ENCODE measurements around the gene AIP. TPM values are rescaled to one million over a fixed set of nuclear protein-coding genes. Genes with fewer than 3 reads are reported as not detected.

AIP gene
- polyA plus RNA-seq, 3 donors = 76.7 to 132 (median 99.3) TPM

GRCh38 chr11:67504005-67504949, 21.5 kb downstream of the AIP start:
- H2AFZ ChIP-seq (ENCODE audit: insufficient read depth, low read depth, low read length, poor library complexity, severe bottlenecking) = peak overlapping the region; percentile 37
- peaks cover 31% of the 10 kb centered on the region in 2 donors for H3K36me3 ChIP-seq (replicated peaks in 1 of 2; ENCODE audit: control insufficient read depth in 1 of 2, insufficient read depth in 2 of 2, low read length in 2 of 2)
- H3K9me3 ChIP-seq (replicated peaks in 1 of 2; ENCODE audit: control insufficient read depth in 1 of 2, insufficient read depth in 1 of 2, low read length in 2 of 2) = no peaks in the 10 kb centered on the region
- no peak for DNase-seq
- peak overlapping the region; percentile 92 to 94 for H3K4me3 Mint-ChIP-seq
- peak overlapping the region; percentile 71 for H3K9ac ChIP-seq (ENCODE audit: insufficient read depth, low read length, poor library complexity, severe bottlenecking)
- peaks cover 37 to 53% of the 10 kb centered on the region in 2 donors for H3K36me3 Mint-ChIP-seq
- H4K20me1 ChIP-seq (ENCODE audit: insufficient read depth, low read length) = peaks cover 67% of the 10 kb centered on the region
- no peaks in the 10 kb centered on the region for H3K27me3 ChIP-seq (ENCODE audit: control insufficient read depth in 2 of 2, insufficient read depth in 2 of 2, low read length in 2 of 2)
- peak overlapping the region; percentile 99 for H3K4me2 ChIP-seq (replicated peaks; ENCODE audit: extremely low read depth, low read length, poor library complexity, severe bottlenecking)
- peak overlapping the region; percentile 74 to 99 (median 98) for H3K4me3 ChIP-seq (replicated peaks in 1 of 3; ENCODE audit: low read depth in 2 of 3, low read length in 3 of 3)
- H3K27me3 Mint-ChIP-seq (ENCODE audit: low read depth in 3 of 3) = peaks cover 0 to 9% (median 0%) of the 10 kb centered on the region in 3 donors
- H3K27ac Mint-ChIP-seq = peak overlapping the region; percentile 77 to 96 (median 91)
- intact Hi-C loops (cut with micrococcal nuclease) = loop anchor here (2.0 to 10.0 kb wide), 3 partner anchors 37 to 229 kb away; partner anchors contain the start of gene TMEM134 (in 1 of the 2)
- peaks cover 48% of the 10 kb centered on the region for H3K4me1 Mint-ChIP-seq
- TF ChIP-seq, protein P1, sequence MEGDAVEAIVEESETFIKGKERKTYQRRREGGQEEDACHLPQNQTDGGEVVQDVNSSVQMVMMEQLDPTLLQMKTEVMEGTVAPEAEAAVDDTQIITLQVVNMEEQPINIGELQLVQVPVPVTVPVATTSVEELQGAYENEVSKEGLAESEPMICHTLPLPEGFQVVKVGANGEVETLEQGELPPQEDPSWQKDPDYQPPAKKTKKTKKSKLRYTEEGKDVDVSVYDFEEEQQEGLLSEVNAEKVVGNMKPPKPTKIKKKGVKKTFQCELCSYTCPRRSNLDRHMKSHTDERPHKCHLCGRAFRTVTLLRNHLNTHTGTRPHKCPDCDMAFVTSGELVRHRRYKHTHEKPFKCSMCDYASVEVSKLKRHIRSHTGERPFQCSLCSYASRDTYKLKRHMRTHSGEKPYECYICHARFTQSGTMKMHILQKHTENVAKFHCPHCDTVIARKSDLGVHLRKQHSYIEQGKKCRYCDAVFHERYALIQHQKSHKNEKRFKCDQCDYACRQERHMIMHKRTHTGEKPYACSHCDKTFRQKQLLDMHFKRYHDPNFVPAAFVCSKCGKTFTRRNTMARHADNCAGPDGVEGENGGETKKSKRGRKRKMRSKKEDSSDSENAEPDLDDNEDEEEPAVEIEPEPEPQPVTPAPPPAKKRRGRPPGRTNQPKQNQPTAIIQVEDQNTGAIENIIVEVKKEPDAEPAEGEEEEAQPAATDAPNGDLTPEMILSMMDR (IDR thresholded peaks at IDR 0.05) = no peak
- peak overlapping the region; percentile 93 to 100 for H3K27ac ChIP-seq (ENCODE audit: low read depth in 1 of 2, low read length in 2 of 2)
- H3K4me1 ChIP-seq (ENCODE audit: control insufficient read depth in 1 of 2, insufficient read depth in 2 of 2, low read length in 2 of 2) = peaks cover 63 to 75% of the 10 kb centered on the region in 2 donors
- peaks cover 0 to 1% (median 0%) of the 10 kb centered on the region in 7 donors for H3K9me3 Mint-ChIP-seq
- peaks cover 54% of the 10 kb centered on the region for H3K79me2 ChIP-seq (ENCODE audit: insufficient read depth, low read length)
- WGBS (ENCODE audit: insufficient coverage) = 2% methylated on average over 99 of the region's 101 CpGs

DNA sequence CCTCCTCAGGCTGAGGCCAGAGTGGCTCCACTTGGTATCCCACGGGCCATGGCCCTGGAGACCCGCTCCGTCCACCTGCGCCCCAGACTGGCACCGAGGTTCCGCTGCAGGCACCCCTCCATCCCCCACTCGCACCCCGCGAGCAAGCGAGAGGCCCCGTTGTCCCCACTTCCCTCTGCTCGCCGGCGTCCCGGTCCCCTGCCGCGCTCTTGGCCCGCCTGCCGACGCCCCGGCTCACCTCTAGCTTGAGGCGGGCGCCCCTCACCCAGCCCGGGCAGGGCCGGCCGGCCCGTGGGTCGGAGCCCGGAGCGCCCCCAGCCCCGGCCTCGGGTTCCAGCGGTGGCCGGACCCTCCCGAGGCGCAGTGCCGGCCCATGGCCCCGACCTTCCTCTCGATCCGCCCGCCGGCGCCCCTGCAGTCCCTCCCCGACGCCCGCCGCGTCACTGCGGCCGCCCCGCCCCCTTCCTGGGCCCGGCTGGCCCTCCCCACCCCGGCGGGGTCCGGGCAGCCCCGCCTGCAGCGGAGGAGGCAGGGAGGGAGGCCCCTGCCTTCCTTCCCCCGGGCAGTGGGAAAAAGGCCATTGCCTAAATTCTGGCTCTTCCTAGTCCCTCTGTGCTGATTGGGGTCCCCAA, 22.2 kb downstream of the AIP start, which contains the start of gene PITPNM1:
TSS of gene PITPNM1 (minus strand) at position 414 of the 632 bp plus-strand sequence. CDS start 1,183 bp downstream, outside the sequence.
- Histone ChIP-seq H3K9me3 (replicated peaks in 1 of 2; ENCODE audit: control insufficient read depth in 1 of 2, insufficient read depth in 1 of 2, low read length in 2 of 2) (no peaks in the 10 kb centered on the region), H3K4me1 (ENCODE audit: control insufficient read depth in 1 of 2, insufficient read depth in 2 of 2, low read length in 2 of 2) (peaks cover 63 to 76% of the 10 kb centered on the region in 2 donors), H3K79me2 (ENCODE audit: insufficient read depth, low read length) (peaks cover 50% of the 10 kb centered on the region), H2AFZ (ENCODE audit: insufficient read depth, low read depth, low read length, poor library complexity, severe bottlenecking) (peak within 1 kb of the TSS; percentile 37), H3K4me3 (replicated peaks in 1 of 3; ENCODE audit: low read depth in 2 of 3, low read length in 3 of 3) (peak within 1 kb of the TSS; percentile 74 to 99 (median 98)), H3K27me3 (ENCODE audit: control insufficient read depth in 2 of 2, insufficient read depth in 2 of 2, low read length in 2 of 2) (no peaks in the 10 kb centered on the region), H3K27ac (ENCODE audit: low read depth in 1 of 2, low read length in 2 of 2) (peak within 1 kb of the TSS; percentile 93 to 100), H3K4me2 (replicated peaks; ENCODE audit: extremely low read depth, low read length, poor library complexity, severe bottlenecking) (peak within 1 kb of the TSS; percentile 99), H4K20me1 (ENCODE audit: insufficient read depth, low read length) (peaks cover 61% of the 10 kb centered on the region), H3K9ac (ENCODE audit: insufficient read depth, low read length, poor library complexity, severe bottlenecking) (peak within 1 kb of the TSS; percentile 71), H3K36me3 (replicated peaks in 1 of 2; ENCODE audit: control insufficient read depth in 1 of 2, insufficient read depth in 2 of 2, low read length in 2 of 2) (peaks cover 24 to 25% of the 10 kb centered on the region in 2 donors)
- 0% methylated on average over 51 of the region's 58 CpGs for WGBS (ENCODE audit: insufficient coverage)
- H3K9me3 Mint-ChIP-seq = peaks cover 0 to 1% (median 0%) of the 10 kb centered on the region in 7 donors
- DNase-seq = peak; percentile 63 to 71 (median 66)
- TF ChIP-seq, protein P1 (IDR thresholded peaks at IDR 0.05) = no peak
- H3K27me3 Mint-ChIP-seq (ENCODE audit: low read depth in 3 of 3) = peaks cover 0 to 12% (median 0%) of the 10 kb centered on the region in 3 donors
- peaks cover 48% of the 10 kb centered on the region for H3K4me1 Mint-ChIP-seq
- intact Hi-C loops (cut with micrococcal nuclease) = loop anchor here (2.0 to 10.0 kb wide), 5 partner anchors 38 to 230 kb away; partner anchors contain the start of genes POLD4 (in 1 of the 2), RPS6KB2 (in 1 of the 2) and TMEM134 (in 1 of the 2)
- peak within 1 kb of the TSS; percentile 94 to 98 (median 98) for H3K27ac Mint-ChIP-seq
- H3K36me3 Mint-ChIP-seq = peaks cover 33 to 48% of the 10 kb centered on the region in 2 donors
- peak within 1 kb of the TSS; percentile 92 to 94 for H3K4me3 Mint-ChIP-seq
